CD4-positive, alpha-beta T cell treated with Interleukin-6 at 100 ng/mL for 8 hours (primary cell): ENCODE results near the gene ZYG11A.
"Not testable (repeated sequence)": the region's sequence is repeated elsewhere in the genome, so short reads cannot be mapped to it uniquely, and the experiment has no call there.

ENCODE experiments used
- DNase-seq: peaks from one replicate; pipeline ENCODE4 v3.0.0-alpha.2; 2020; ENCODE audit warnings: mixed read lengths, low spot score

The ZYG11A gene

GRCh38 chr1:52842643-52843310 is at the start of gene ZYG11A:
TSS of gene ZYG11A (plus strand) at chr1:52842760. CDS start at chr1:52842884, 124 bp downstream.
- peak; percentile 47 for DNase-seq

- not testable (repeated sequence) for DNase-seq
Measured at GRCh38 chr1:52793717-52794116, 48.8 kb upstream of the ZYG11A start.

GRCh38 chr1:52795464-52795863 is 47.1 kb upstream of the ZYG11A start:
- DNase-seq = no peak

- no peak for DNase-seq
Measured at GRCh38 chr1:52798331-52798730, 44.2 kb upstream of the ZYG11A start.

- DNase-seq = no peak
Measured at GRCh38 chr1:52801011-52801410, 41.5 kb upstream of the ZYG11A start.

- not testable (repeated sequence) for DNase-seq
Measured at GRCh38 chr1:52804083-52804482, 38.5 kb upstream of the ZYG11A start.

- DNase-seq = no peak
Measured at GRCh38 chr1:52814465-52814864, 28.1 kb upstream of the ZYG11A start.

GRCh38 chr1:52820830-52821229 is 21.7 kb upstream of the ZYG11A start:
- not testable (repeated sequence) for DNase-seq

- DNase-seq = no peak
Measured at GRCh38 chr1:52825868-52826267, 16.7 kb upstream of the ZYG11A start.

GRCh38 chr1:52834798-52835197 is 7.8 kb upstream of the ZYG11A start:
- DNase-seq = no peak

- DNase-seq = no peak
Measured at GRCh38 chr1:52836035-52836434, 6.5 kb upstream of the ZYG11A start.

- not testable (repeated sequence) for DNase-seq
Measured at GRCh38 chr1:52839175-52839574, 3.4 kb upstream of the ZYG11A start.

- not testable (repeated sequence) for DNase-seq
Measured at GRCh38 chr1:52845119-52845518, 2.6 kb downstream of the ZYG11A start.

GRCh38 chr1:52848423-52848822 is 5.9 kb downstream of the ZYG11A start:
- no peak for DNase-seq

GRCh38 chr1:52850951-52851350 is 8.4 kb downstream of the ZYG11A start:
- DNase-seq = no peak

GRCh38 chr1:52852854-52853253 is 10.3 kb downstream of the ZYG11A start:
- DNase-seq = no peak

GRCh38 chr1:52855584-52855983 is 13.0 kb downstream of the ZYG11A start:
- no peak for DNase-seq

- no peak for DNase-seq
Measured at GRCh38 chr1:52856026-52856425, 13.5 kb downstream of the ZYG11A start.

- DNase-seq = no peak
Measured at GRCh38 chr1:52857443-52857842, 14.9 kb downstream of the ZYG11A start.

- no peak for DNase-seq
Measured at GRCh38 chr1:52862666-52863458, 20.3 kb downstream of the ZYG11A start.

- no peak for DNase-seq
Measured at GRCh38 chr1:52867087-52867863, 24.7 kb downstream of the ZYG11A start.

- not testable (repeated sequence) for DNase-seq
Measured at GRCh38 chr1:52869727-52870126, 27.2 kb downstream of the ZYG11A start.

GRCh38 chr1:52876843-52877242 is 34.3 kb downstream of the ZYG11A start:
- DNase-seq = no peak
